H1 (cell line): ENCODE results near the gene ZRANB1.

Source experiments
- BRCA1 ChIP-seq: IDR thresholded peaks from 2 replicates; pipeline ENCODE4 v1.6.1; 2012; ENCODE audit warnings: low read depth, low read length, improper control_type of control experiment
- CEBPB ChIP-seq: IDR thresholded peaks from 2 replicates; pipeline ENCODE4 v1.6.1; 2012; ENCODE audit warnings: low read depth, low read length
- EP300 ChIP-seq, 2 experiments: IDR thresholded peaks; 1 replicate in 1 of 2; 2 replicates in 1 of 2; pipeline ENCODE4 v1.6.1; 2011 to 2012; ENCODE audit warnings: low read depth in 2 of 2, low read length in 2 of 2, mild to moderate bottlenecking in 2 of 2, borderline replicate concordance in 1 of 2, inconsistent platforms in 1 of 2, moderate library complexity in 1 of 2
- EZH2 ChIP-seq: fragments of 200-600 bp; sonication (generic); IDR thresholded peaks from 2 replicates; pipeline ENCODE4 v1.7.1; 2012; ENCODE audit warnings: low read depth, mild to moderate bottlenecking, moderate library complexity, low read length, inconsistent platforms; ENCODE audit not compliant: severe bottlenecking
- HDAC6 ChIP-seq: IDR thresholded peaks from one replicate; pipeline ENCODE4 v1.7.1; 2012; ENCODE audit warnings: low read depth, mild to moderate bottlenecking, inconsistent platforms, low read length, moderate library complexity
- POLR2A ChIP-seq, 2 experiments: IDR thresholded peaks; 1 replicate in 1 of 2; 2 replicates in 1 of 2; pipeline ENCODE4 v1.6.1; 2011; ENCODE audit warnings: low read depth in 2 of 2, low read length in 2 of 2, mild to moderate bottlenecking in 2 of 2; ENCODE audit errors: control extremely low read depth in 1 of 2
- POLR2AphosphoS5 ChIP-seq: IDR thresholded peaks from 2 replicates; pipeline ENCODE4 v1.6.1; 2011; ENCODE audit warnings: low read depth, low read length
- SIRT6 ChIP-seq: IDR thresholded peaks from one replicate; pipeline ENCODE4 v1.7.1; 2012; ENCODE audit warnings: low read length, inconsistent platforms
- SIX5 ChIP-seq: IDR thresholded peaks from 2 replicates; pipeline ENCODE4 v1.6.1; 2011; ENCODE audit warnings: mild to moderate bottlenecking, low read depth, low read length
- SRF ChIP-seq: IDR thresholded peaks from 2 replicates; pipeline ENCODE4 v1.6.1; 2011; ENCODE audit warnings: mild to moderate bottlenecking, low read depth, low read length, moderate library complexity
- TAF1 ChIP-seq: IDR thresholded peaks from 2 replicates; pipeline ENCODE4 v1.6.1; 2011; ENCODE audit warnings: mild to moderate bottlenecking, low read depth, low read length
- TCF12 ChIP-seq: IDR thresholded peaks from 2 replicates; pipeline ENCODE4 v1.6.1; 2011; ENCODE audit warnings: low read depth, mild to moderate bottlenecking, low read length
- TF ChIP-seq, protein P1 (sequence below), 3 experiments: IDR thresholded peaks; 1 replicate in 2 of 3; 2 replicates in 1 of 3; pipeline versions ENCODE4 v1.5.1 to v1.6.1; 2011; ENCODE audit warnings: low read length in 3 of 3, mild to moderate bottlenecking in 3 of 3, inconsistent platforms in 2 of 3, low read depth in 1 of 3, moderate library complexity in 1 of 3; ENCODE audit not compliant: insufficient read depth in 1 of 3; ENCODE audit errors: control extremely low read depth in 1 of 3

DNA sequence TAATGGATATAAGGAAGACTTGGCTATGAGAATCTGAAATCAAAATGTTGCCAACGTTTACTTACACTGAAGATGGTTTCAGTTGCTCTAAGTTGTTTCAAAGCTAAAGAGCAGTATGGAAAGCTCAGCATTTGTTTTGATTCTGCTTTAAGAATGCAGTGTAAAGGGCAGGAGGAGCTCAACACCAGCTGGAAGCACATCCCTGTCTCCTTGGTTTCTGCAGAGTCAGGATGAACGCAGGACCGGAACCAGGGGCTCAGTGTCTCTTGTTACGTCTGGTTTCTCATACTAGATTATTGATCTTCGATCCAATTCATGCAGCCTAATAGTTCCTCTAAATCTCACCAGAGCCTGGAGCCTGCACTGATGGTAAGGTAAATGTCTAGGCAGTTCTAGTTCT, 24.1 kb downstream of the ZRANB1 start:
- TF ChIP-seq TCF12 = no peak
- no peak for TF ChIP-seq HDAC6
- no peak for TF ChIP-seq POLR2A (IDR thresholded peaks at IDR 0.05; ENCODE audit: control extremely low read depth in 1 of 2, low read depth in 2 of 2, low read length in 2 of 2)
- TF ChIP-seq, protein P1, sequence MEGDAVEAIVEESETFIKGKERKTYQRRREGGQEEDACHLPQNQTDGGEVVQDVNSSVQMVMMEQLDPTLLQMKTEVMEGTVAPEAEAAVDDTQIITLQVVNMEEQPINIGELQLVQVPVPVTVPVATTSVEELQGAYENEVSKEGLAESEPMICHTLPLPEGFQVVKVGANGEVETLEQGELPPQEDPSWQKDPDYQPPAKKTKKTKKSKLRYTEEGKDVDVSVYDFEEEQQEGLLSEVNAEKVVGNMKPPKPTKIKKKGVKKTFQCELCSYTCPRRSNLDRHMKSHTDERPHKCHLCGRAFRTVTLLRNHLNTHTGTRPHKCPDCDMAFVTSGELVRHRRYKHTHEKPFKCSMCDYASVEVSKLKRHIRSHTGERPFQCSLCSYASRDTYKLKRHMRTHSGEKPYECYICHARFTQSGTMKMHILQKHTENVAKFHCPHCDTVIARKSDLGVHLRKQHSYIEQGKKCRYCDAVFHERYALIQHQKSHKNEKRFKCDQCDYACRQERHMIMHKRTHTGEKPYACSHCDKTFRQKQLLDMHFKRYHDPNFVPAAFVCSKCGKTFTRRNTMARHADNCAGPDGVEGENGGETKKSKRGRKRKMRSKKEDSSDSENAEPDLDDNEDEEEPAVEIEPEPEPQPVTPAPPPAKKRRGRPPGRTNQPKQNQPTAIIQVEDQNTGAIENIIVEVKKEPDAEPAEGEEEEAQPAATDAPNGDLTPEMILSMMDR (IDR thresholded peaks at IDR 0.05; ENCODE audit: control extremely low read depth in 1 of 3, insufficient read depth in 1 of 3, low read depth in 1 of 3, low read length in 3 of 3) = no peak
- TF ChIP-seq TAF1 = no peak
- TF ChIP-seq SRF = no peak
- TF ChIP-seq POLR2AphosphoS5 = no peak
- no peak for TF ChIP-seq SIX5
- TF ChIP-seq BRCA1 = no peak
- TF ChIP-seq SIRT6 = no peak
- no peak for TF ChIP-seq EP300 (IDR thresholded peaks at IDR 0.05; ENCODE audit: borderline replicate concordance in 1 of 2, low read depth in 2 of 2, low read length in 2 of 2)
- TF ChIP-seq EZH2 = no peak
- no peak for TF ChIP-seq CEBPB
